ENCODE data around the gene DOP1A. TPM values are rescaled to one million over a fixed set of nuclear protein-coding genes. Genes with fewer than 3 reads are reported as not detected.

The DOP1A gene
- polyA plus RNA-seq, 3 donors: 2.1 to 8.9 (median 2.5) TPM

GRCh38 chr6:83071023-83071422, 3.6 kb downstream of the DOP1A start:
- H3K4me1 Mint-ChIP-seq: peaks cover 34% of the 10 kb centered on the region
- peak overlapping the region; percentile 49 for H2AFZ ChIP-seq (ENCODE audit: insufficient read depth, low read depth, low read length, poor library complexity, severe bottlenecking)
- peak; percentile 53 to 78 (median 70) for DNase-seq
- peaks cover 69% of the 10 kb centered on the region for H3K79me2 ChIP-seq (ENCODE audit: insufficient read depth, low read length)
- H3K4me1 ChIP-seq (ENCODE audit: control insufficient read depth in 1 of 2, insufficient read depth in 2 of 2, low read length in 2 of 2): peaks cover 30 to 37% of the 10 kb centered on the region in 2 donors
- peaks cover 3% of the 10 kb centered on the region for H4K20me1 ChIP-seq (ENCODE audit: insufficient read depth, low read length)
- WGBS (ENCODE audit: insufficient coverage): 78% methylated on average over 3 of the region's 4 CpGs
- H3K36me3 Mint-ChIP-seq: peaks cover 3 to 4% of the 10 kb centered on the region in 2 donors
- H3K27me3 Mint-ChIP-seq (ENCODE audit: low read depth in 3 of 3): no peaks in the 10 kb centered on the region
- H3K27ac ChIP-seq (ENCODE audit: low read depth in 1 of 2, low read length in 2 of 2): peak overlapping the region; percentile 29 to 70
- peak overlapping the region in 2 of 3 experiments; percentile 21 to 27 for H3K4me3 ChIP-seq (replicated peaks in 1 of 3; ENCODE audit: low read depth in 2 of 3, low read length in 3 of 3)
- H3K9ac ChIP-seq (ENCODE audit: insufficient read depth, low read length, poor library complexity, severe bottlenecking): no peak overlapping the region
- peak overlapping the region; percentile 31 for H3K4me2 ChIP-seq (replicated peaks; ENCODE audit: extremely low read depth, low read length, poor library complexity, severe bottlenecking)
- H3K27me3 ChIP-seq (ENCODE audit: control insufficient read depth in 2 of 2, insufficient read depth in 2 of 2, low read length in 2 of 2): no peaks in the 10 kb centered on the region
- no peaks in the 10 kb centered on the region for H3K9me3 Mint-ChIP-seq
- H3K27ac Mint-ChIP-seq: peak overlapping the region; percentile 79 to 92 (median 86)
- intact Hi-C loops (cut with micrococcal nuclease): no loop called here
- H3K9me3 ChIP-seq (replicated peaks in 1 of 2; ENCODE audit: control insufficient read depth in 1 of 2, insufficient read depth in 1 of 2, low read length in 2 of 2): no peaks in the 10 kb centered on the region
- no peaks in the 10 kb centered on the region for H3K36me3 ChIP-seq (replicated peaks in 1 of 2; ENCODE audit: control insufficient read depth in 1 of 2, insufficient read depth in 2 of 2, low read length in 2 of 2)
- peak overlapping the region; percentile 45 to 53 for H3K4me3 Mint-ChIP-seq
- no peak for TF ChIP-seq CTCF (IDR thresholded peaks at IDR 0.05)

- Mint-ChIP-seq H3K27ac (no peak overlapping the region), H3K4me3 (no peak overlapping the region), H3K9me3 (peaks cover 0 to 3% (median 0%) of the 10 kb centered on the region in 7 donors), H3K4me1 (peaks cover 34% of the 10 kb centered on the region), H3K27me3 (ENCODE audit: low read depth in 3 of 3) (no peaks in the 10 kb centered on the region), H3K36me3 (peaks cover 8 to 9% of the 10 kb centered on the region in 2 donors)
- Histone ChIP-seq H3K4me3 (replicated peaks in 1 of 3; ENCODE audit: low read depth in 2 of 3, low read length in 3 of 3) (no peak overlapping the region), H2AFZ (ENCODE audit: insufficient read depth, low read depth, low read length, poor library complexity, severe bottlenecking) (no peak overlapping the region), H4K20me1 (ENCODE audit: insufficient read depth, low read length) (peaks cover 3% of the 10 kb centered on the region), H3K9ac (ENCODE audit: insufficient read depth, low read length, poor library complexity, severe bottlenecking) (no peak overlapping the region), H3K79me2 (ENCODE audit: insufficient read depth, low read length) (peaks cover 75% of the 10 kb centered on the region), H3K27ac (ENCODE audit: low read depth in 1 of 2, low read length in 2 of 2) (no peak overlapping the region), H3K27me3 (ENCODE audit: control insufficient read depth in 2 of 2, insufficient read depth in 2 of 2, low read length in 2 of 2) (no peaks in the 10 kb centered on the region), H3K36me3 (replicated peaks in 1 of 2; ENCODE audit: control insufficient read depth in 1 of 2, insufficient read depth in 2 of 2, low read length in 2 of 2) (no peaks in the 10 kb centered on the region), H3K4me1 (ENCODE audit: control insufficient read depth in 1 of 2, insufficient read depth in 2 of 2, low read length in 2 of 2) (peaks cover 28 to 35% of the 10 kb centered on the region in 2 donors), H3K9me3 (replicated peaks in 1 of 2; ENCODE audit: control insufficient read depth in 1 of 2, insufficient read depth in 1 of 2, low read length in 2 of 2) (no peaks in the 10 kb centered on the region), H3K4me2 (replicated peaks; ENCODE audit: extremely low read depth, low read length, poor library complexity, severe bottlenecking) (no peak overlapping the region)
- intact Hi-C loops (cut with micrococcal nuclease): no loop called here
- no CpG with 5 or more reads among the region's 1 CpG for WGBS (ENCODE audit: insufficient coverage)
- no peak for DNase-seq
- no peak for TF ChIP-seq CTCF (IDR thresholded peaks at IDR 0.05)
Measured at GRCh38 chr6:83071707-83072106, 4.2 kb downstream of the DOP1A start.
